ENCODE data around the gene BMP6.

Gene BMP6

DNA sequence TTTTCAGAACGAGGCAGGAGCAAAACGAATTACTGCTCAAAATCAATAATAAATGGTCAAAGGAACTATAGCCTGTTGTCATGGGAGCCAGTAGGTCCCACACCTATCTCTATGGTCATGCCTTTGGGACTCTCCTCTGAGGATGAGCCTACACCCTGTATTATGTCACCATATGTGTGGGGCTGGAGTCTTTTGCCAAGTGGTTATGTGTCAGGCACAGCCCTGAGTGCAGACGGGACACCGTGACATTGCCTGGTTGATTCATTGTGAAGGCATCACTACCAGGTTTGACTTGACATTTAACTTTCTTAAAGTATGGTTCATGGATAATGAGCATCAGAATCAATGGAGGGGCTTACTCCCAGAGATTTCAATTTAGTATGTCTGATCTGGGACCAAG lies 23.6 kb downstream of the BMP6 start:
- no peak for DNase-seq

GRCh38 chr6:7750197-7750596 lies 24.3 kb downstream of the BMP6 start:
- no peak for DNase-seq

GRCh38 chr6:7758456-7758855 lies 32.6 kb downstream of the BMP6 start:
- no peak for DNase-seq

GRCh38 chr6:7759320-7759719 lies 33.4 kb downstream of the BMP6 start:
- no peak for DNase-seq

DNA sequence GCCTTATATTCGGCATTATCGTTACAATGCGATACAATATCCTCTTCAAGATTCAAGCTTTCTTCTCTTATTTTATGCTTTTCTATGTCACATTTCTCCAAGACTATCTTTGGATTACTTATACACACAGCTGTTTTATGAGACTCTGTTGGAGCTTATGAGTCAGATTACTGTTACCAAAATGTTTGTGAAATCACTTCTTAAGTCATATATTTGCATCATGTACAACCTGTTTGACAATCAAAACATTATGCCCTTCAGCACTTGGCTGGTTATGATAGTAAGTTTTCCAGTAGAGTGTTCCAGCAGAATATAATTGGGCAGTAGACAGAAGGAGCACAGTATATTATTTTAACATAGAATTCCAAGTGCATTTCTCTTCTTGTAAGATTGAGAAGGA lies 35.2 kb downstream of the BMP6 start:
- DNase-seq: no peak

- no peak for DNase-seq
Measured at GRCh38 chr6:7762760-7763159, 36.9 kb downstream of the BMP6 start.

DNA sequence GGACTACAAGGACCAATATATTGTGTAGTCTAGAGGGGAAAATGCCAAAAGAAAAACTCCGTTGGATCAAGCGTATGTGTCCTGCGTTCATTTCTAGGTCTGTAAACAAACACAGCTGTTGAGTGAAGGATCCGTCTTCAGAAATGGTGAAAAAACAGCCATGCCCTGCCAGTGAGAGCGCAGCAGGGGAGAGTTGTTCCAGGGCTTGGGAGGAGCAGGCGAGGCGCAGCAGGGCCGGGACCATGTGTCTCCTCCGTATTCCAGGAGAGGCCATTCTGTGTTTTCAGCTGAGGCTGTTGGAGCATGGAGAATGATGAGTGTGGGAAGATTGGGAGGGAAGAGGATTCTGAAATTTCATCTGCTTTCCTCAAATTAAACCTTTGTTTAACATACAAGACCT lies 38.0 kb downstream of the BMP6 start:
- no peak for DNase-seq

- DNase-seq: no peak
Measured at GRCh38 chr6:7765575-7766325, 39.9 kb downstream of the BMP6 start.

DNA sequence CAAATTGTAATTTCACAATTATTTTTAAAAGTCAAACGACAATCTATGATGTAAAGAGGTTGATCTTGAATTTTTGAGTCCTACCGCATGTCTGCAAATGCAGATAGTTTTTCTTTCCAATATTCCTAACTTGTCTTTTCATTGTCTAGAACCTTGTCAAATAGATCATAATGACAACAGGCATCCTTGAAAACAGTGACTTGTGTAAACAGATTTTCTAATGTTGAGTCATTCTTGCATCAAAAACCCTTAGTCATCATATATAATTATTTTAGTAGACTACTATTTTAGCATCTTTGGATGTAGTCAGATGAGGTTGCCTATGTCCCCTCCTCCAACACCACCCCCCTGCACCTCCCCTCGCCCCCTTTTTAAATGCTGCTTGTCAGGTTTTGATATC lies 43.8 kb downstream of the BMP6 start:
- no peak for DNase-seq

GRCh38 chr6:7770111-7770510 lies 44.2 kb downstream of the BMP6 start:
- no peak for DNase-seq

DNA sequence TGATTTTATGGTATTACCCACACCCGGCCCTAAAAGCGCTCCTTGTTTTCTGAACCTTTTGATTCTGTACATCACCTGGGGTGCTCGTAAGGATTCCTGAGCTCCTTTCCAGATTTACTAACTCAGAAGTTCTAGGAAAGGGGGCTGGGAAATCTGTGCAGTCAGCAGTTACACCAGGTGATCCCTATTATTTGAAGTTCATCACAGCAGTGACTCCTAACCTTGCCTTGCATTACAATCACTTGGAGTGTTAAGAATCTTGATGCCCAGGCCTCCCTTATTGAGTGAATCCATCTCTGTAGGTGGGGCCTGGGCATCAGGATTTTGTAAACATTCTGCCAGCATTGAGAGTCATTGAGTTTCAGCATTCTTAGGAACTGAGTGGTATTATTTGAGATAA lies 44.7 kb downstream of the BMP6 start:
- no peak for DNase-seq

GRCh38 chr6:7773322-7773721 lies 47.4 kb downstream of the BMP6 start:
- DNase-seq: no peak

- DNase-seq: no peak
Measured at GRCh38 chr6:7773914-7774313, 48.0 kb downstream of the BMP6 start.

GRCh38 chr6:7776509-7776908 lies 50.6 kb downstream of the BMP6 start:
- no peak for DNase-seq

- DNase-seq: no peak
Measured at GRCh38 chr6:7777074-7777473, 51.2 kb downstream of the BMP6 start.

- DNase-seq: no peak
Measured at GRCh38 chr6:7781240-7781639, 55.3 kb downstream of the BMP6 start.

DNA sequence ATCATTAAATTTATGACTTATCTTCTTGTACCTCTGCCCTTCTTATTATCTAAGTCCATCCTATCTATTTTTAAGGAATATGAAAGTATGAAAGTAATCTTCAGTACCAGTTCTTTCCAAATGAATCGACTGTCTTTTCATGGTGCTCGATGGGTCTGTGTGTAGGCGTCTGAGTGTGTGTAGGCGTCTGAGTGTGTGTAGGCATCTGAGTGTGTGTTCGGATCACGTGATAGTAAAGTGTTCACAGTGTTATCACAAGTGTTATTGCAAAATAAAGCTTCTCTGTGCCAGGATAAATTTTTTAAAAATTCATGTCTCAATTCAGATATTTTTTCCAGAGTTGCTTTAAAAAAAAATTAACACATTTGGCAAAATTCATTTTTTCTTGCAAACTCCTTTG lies 58.3 kb downstream of the BMP6 start:
- DNase-seq: no peak

GRCh38 chr6:7784706-7785105 lies 58.8 kb downstream of the BMP6 start:
- no peak for DNase-seq

GRCh38 chr6:7785243-7786035 lies 59.5 kb downstream of the BMP6 start:
- no peak for DNase-seq

- DNase-seq: no peak
Measured at GRCh38 chr6:7786214-7786661, 60.3 kb downstream of the BMP6 start.

- DNase-seq: no peak
Measured at GRCh38 chr6:7787137-7787608, 61.3 kb downstream of the BMP6 start.

GRCh38 chr6:7787731-7788130 lies 61.8 kb downstream of the BMP6 start:
- DNase-seq: no peak

GRCh38 chr6:7794509-7794908 lies 68.6 kb downstream of the BMP6 start:
- no peak for DNase-seq

- DNase-seq: no peak
Measured at GRCh38 chr6:7797386-7797785, 71.5 kb downstream of the BMP6 start.

All from CD4-positive, alpha-beta T cell treated with Interleukin-12 subunit alpha and Interleukin-12 subunit beta, for 1 hour (primary cell).